Measurements from ENCODE around the gene KCNQ1. TPM values are rescaled to one million over a fixed set of nuclear protein-coding genes. Genes with fewer than 3 reads are reported as not detected.
A peak's percentile ranks its signal among the peaks of the same experiment; 100 is the strongest.

Gene KCNQ1
- total and polyA plus RNA-seq, 9 of the 15 experiments (the other 6 are each of a cell fraction or from before 2014, with no cell fraction given): 0.44 TPM; not detected in 8

DNA sequence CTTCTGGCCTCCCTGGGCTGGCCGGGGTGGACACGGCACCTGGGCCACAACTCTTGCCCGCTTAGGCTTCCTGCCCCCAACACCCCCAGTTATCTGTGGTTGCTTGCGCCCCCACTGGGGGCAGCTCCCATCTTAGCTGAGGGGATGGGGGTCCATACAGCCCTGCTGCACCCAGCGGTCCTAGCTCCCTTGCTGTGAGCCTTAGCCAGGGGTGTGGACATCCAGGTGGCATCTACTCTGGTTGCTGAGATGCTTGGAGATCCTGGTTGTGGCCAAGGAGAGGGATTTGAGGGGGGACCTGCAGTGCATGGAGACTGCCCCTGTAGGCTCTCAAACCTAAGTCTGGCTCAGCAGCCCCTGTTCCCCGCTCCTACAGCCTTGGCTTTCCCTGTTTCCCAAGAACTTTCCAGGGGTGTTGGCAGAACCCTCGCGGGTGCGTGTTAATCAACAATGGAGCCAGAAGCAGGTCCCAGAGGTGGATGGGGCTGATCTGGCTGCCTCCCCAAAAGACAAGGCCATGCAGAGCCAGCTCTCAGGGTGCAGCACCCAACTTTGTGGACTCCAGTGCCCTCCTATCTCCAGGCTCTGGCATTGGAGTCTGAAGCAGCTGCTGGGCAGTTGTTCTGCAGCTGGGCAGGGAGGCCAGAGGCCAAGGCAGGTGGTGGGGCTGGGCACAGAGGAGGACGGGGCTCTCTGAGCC is 3.3 kb downstream of the KCNQ1 start:
- Histone ChIP-seq H3K27me3 (ENCODE audit: control insufficient read depth in 2 of 2, insufficient read depth in 2 of 2, low read length in 2 of 2) (peaks cover 8 to 70% of the 10 kb centered on the region in 2 experiments; a peak in 3 of 5 replicates), H3K4me1 (replicated peaks in 1 of 2; ENCODE audit: control insufficient read depth in 2 of 2, insufficient read depth in 2 of 2, low read length in 2 of 2) (peaks cover 0 to 29% of the 10 kb centered on the region in 2 experiments; a peak in 2 of 5 replicates), H3K36me3 (ENCODE audit: control insufficient read depth, insufficient read depth, low read length) (no peaks in the 10 kb centered on the region), H3K9ac (ENCODE audit: insufficient read depth in 1 of 2, low read depth in 2 of 2, low read length in 2 of 2) (0 out of 4 replicates have a peak overlapping the region, but pooled peaks of 1 of the 2 experiments have one; percentile 40), H4K20me1 (replicated peaks; ENCODE audit: control insufficient read depth, insufficient read depth, low read length) (peaks cover 10% of the 10 kb centered on the region), H3K4me3 (no peak overlapping the region), H2AFZ (ENCODE audit: low read depth, low read length) (no peak overlapping the region), H3K4me2 (ENCODE audit: insufficient read depth, low read length) (no peak overlapping the region), H3K79me2 (ENCODE audit: control insufficient read depth, insufficient read depth, low read length) (no peaks in the 10 kb centered on the region), H3K27ac (ENCODE audit: extremely low read depth, low read depth, low read length) (no peak overlapping the region), H3K9me3 (replicated peaks; ENCODE audit: control insufficient read depth, insufficient read depth, low read depth, low read length) (no peaks in the 10 kb centered on the region), H3K9me1 (ENCODE audit: control insufficient read depth, insufficient read depth, low read length) (no peaks in the 10 kb centered on the region)
- intact Hi-C loops (cut with micrococcal nuclease): no loop called here
- BruUV-seq (replicated peaks): no TSS peak
- WGBS (ENCODE audit: insufficient coverage, low coverage, missing lambda C conversion rate): 2% methylated on average over 10 of the region's 10 CpGs
- in situ Hi-C loops (cut with MboI): no loop called here
- ATAC-seq (no peak), FAIRE-seq (no peak), DNase-seq (ENCODE audit: extremely low read depth in 1 of 4, low spot score in 3 of 4) (no peak)
- ChIA-PET POLR2A (no interaction called here), CTCF (ENCODE audit: low intra/inter-chr PET ratio) (no interaction called here)
- no peak for TF ChIP-seq BCL6 (CRISPR knock-in tag; IDR thresholded peaks at IDR 0.05)
- TF ChIP-seq ZNF57 (CRISPR knock-in tag; IDR thresholded peaks at IDR 0.05): no peak
- TF ChIP-seq SRSF9 (IDR thresholded peaks at IDR 0.05; ENCODE audit: borderline replicate concordance, low read depth, low read length): no peak
- TF ChIP-seq NCOA6 (IDR thresholded peaks at IDR 0.05): no peak
- no peak for TF ChIP-seq ATF1 (CRISPR knock-in tag; IDR thresholded peaks at IDR 0.05)
- no peak for TF ChIP-seq ATF1 (tag; IDR thresholded peaks at IDR 0.05)
- TF ChIP-seq STAG1 (CRISPR knock-in tag; IDR thresholded peaks at IDR 0.05; ENCODE audit: borderline replicate concordance): no peak
- TF ChIP-seq CTBP1 (IDR thresholded peaks at IDR 0.05; ENCODE audit: borderline replicate concordance): no peak
- TF ChIP-seq DDX20 (tag; IDR thresholded peaks at IDR 0.05; ENCODE audit: low read depth): no peak
- no peak for TF ChIP-seq BCOR (IDR thresholded peaks at IDR 0.05)
- no peak for TF ChIP-seq ZBED1 (IDR thresholded peaks at IDR 0.05)
- no peak for TF ChIP-seq CCAR2 (IDR thresholded peaks at IDR 0.05; ENCODE audit: low read depth, low read length)
- TF ChIP-seq THAP7 (CRISPR knock-in tag; IDR thresholded peaks at IDR 0.05): no peak
- TF ChIP-seq ZNF512 (tag; IDR thresholded peaks at IDR 0.05): no peak
